Vagina (tissue), 2 donors: Measurements from ENCODE around the gene FUBP3. TPM values are rescaled to one million over a fixed set of nuclear protein-coding genes. Genes with fewer than 3 reads are reported as not detected.

ENCODE experiments used
- DNase-seq, 2 donors: peaks; one replicate each; pipeline ENCODE4 v3.0.0-alpha.2; 2017; ENCODE audit errors: extremely low spot score in 2 of 2
- H3K27ac ChIP-seq: fragments of 200-600 bp; sonication (generic); one replicate; pipeline ENCODE4 v1.5.1; 2019
- H3K27me3 ChIP-seq: fragments of 200-600 bp; sonication (generic); one replicate; pipeline ENCODE4 v1.5.1; 2019
- H3K36me3 ChIP-seq, 2 donors: fragments of 200-600 bp; sonication (generic); one replicate each; pipeline ENCODE4 v1.5.1; 2017 to 2019
- H3K4me1 ChIP-seq: fragments of 200-600 bp; sonication (generic); one replicate; pipeline ENCODE4 v1.5.1; 2019
- H3K4me3 ChIP-seq, 2 donors: fragments of 200-600 bp; sonication (generic); 1 replicate in 1 of 2; 2 replicates in 1 of 2; pipeline ENCODE4 v1.5.1; 2016 to 2019
- H3K9me3 ChIP-seq: fragments of 200-600 bp; sonication (generic); one replicate; pipeline ENCODE4 v1.5.1; 2019
- CTCF ChIP-seq, 3 experiments: fragments of 450-650 bp in 2 of 3; fragments of 200-600 bp in 1 of 3; sonication (generic) in 1 of 3; IDR thresholded peaks; one replicate each; pipeline ENCODE4 v1.5.1; 2017 to 2019; ENCODE audit warnings: antibody characterized with exemption in 3 of 3, mild to moderate bottlenecking in 2 of 3, moderate library complexity in 2 of 3
- POLR2A ChIP-seq, 2 donors: fragments of 450-650 bp; IDR thresholded peaks; one replicate each; pipeline ENCODE4 v1.6.1; 2017; ENCODE audit warnings: antibody characterized with exemption in 2 of 2, mild to moderate bottlenecking in 2 of 2, moderate library complexity in 2 of 2
- POLR2AphosphoS5 ChIP-seq, 2 donors: sonication (generic); formaldehyde crosslinking; IDR thresholded peaks; one replicate each; pipeline ENCODE4 v1.9.0; 2017; ENCODE audit warnings: antibody characterized with exemption in 2 of 2, mild to moderate bottlenecking in 2 of 2, low read depth in 1 of 2; ENCODE audit not compliant: insufficient read depth in 1 of 2
- intact Hi-C: fragments of 100-400 bp; cut with DNase I; formaldehyde crosslinking; loops from one replicate; pipeline ENCODE4 v1.15.1; 2023
- microRNA-seq: library from miRNA; unstranded; fragments of <30 nt; microRNA quantifications from one replicate; pipeline ENCODE4, GENCODE V29; 2017; ENCODE audit warnings: borderline number of aligned reads, borderline replicate concordance
- small RNA-seq: library from RNA; depleted of rRNA; stranded (forward); fragments of <200 nt; gene quantifications from one replicate; pipeline ENCODE3, GENCODE V24; 2016
- total RNA-seq: library from RNA; depleted of rRNA; stranded (reverse); fragments of >200 nt; gene quantifications from one replicate; pipeline ENCODE4 v1.2.3, GENCODE V29; 2016

FUBP3 gene
- total RNA-seq, 1 donor from 2014 or later = 33.6 TPM

GRCh38 chr9:130687615-130688014, 108.2 kb downstream of the FUBP3 start:
- Histone ChIP-seq H3K4me3 (no peak overlapping the region), H3K36me3 (no peaks in the 10 kb centered on the region), H3K27ac (no peak overlapping the region), H3K4me1 (peaks cover 5% of the 10 kb centered on the region), H3K9me3 (no peaks in the 10 kb centered on the region), H3K27me3 (no peaks in the 10 kb centered on the region)
- intact Hi-C loops = no loop called here
- TF ChIP-seq POLR2A (IDR thresholded peaks at IDR 0.05) (no peak), CTCF (IDR thresholded peaks at IDR 0.05) (no peak), POLR2AphosphoS5 (IDR thresholded peaks at IDR 0.05; ENCODE audit: insufficient read depth in 1 of 2, low read depth in 1 of 2) (no peak)
- DNase-seq = no peak

Small RNA genes lying within 50 kb of the gene (microRNA-seq; reads per million reads assigned to microRNA genes)
- not detected for gene MIR6856

Small RNA genes lying within 50 kb of the gene (small RNA-seq; reads per million reads assigned to genes)
- gene MIR6856 = not detected

Other genes with a start within 250 kb of the FUBP3 start
- gene ASS1, start 134.6 kb upstream of the FUBP3 start, total RNA-seq = 84.0 TPM
- gene PRDM12, start 85.0 kb downstream of the FUBP3 start, total RNA-seq = not detected
- gene EXOSC2, start 114.2 kb downstream of the FUBP3 start, total RNA-seq = 13.5 TPM